Stomach (tissue), 4 donors: ENCODE results near the gene TMEM222.

Source experiments
- EP300 ChIP-seq: sonication (generic); formaldehyde crosslinking; IDR thresholded peaks from one replicate; pipeline ENCODE4 v1.6.1; 2017; ENCODE audit warnings: antibody characterized with exemption
- POLR2A ChIP-seq, 4 donors: fragments of 450-650 bp; IDR thresholded peaks; one replicate each; pipeline ENCODE4 v1.6.1; 2016; ENCODE audit warnings: antibody characterized with exemption in 4 of 4, control low read depth in 2 of 4, mild to moderate bottlenecking in 1 of 4, moderate library complexity in 1 of 4
- POLR2AphosphoS5 ChIP-seq, 3 donors: sonication (generic); formaldehyde crosslinking; IDR thresholded peaks; one replicate each; pipeline ENCODE4 v1.6.1; 2016; ENCODE audit warnings: antibody characterized with exemption in 3 of 3
- TF ChIP-seq, protein P1 (sequence below), 7 experiments: fragments of 450-650 bp in 4 of 7; fragments of 200-600 bp in 3 of 7; sonication (generic) in 3 of 7; IDR thresholded peaks; one replicate each; pipeline ENCODE4 v1.5.1; 2016 to 2019; ENCODE audit warnings: antibody characterized with exemption in 7 of 7, control low read depth in 2 of 7, mild to moderate bottlenecking in 1 of 7

DNA sequence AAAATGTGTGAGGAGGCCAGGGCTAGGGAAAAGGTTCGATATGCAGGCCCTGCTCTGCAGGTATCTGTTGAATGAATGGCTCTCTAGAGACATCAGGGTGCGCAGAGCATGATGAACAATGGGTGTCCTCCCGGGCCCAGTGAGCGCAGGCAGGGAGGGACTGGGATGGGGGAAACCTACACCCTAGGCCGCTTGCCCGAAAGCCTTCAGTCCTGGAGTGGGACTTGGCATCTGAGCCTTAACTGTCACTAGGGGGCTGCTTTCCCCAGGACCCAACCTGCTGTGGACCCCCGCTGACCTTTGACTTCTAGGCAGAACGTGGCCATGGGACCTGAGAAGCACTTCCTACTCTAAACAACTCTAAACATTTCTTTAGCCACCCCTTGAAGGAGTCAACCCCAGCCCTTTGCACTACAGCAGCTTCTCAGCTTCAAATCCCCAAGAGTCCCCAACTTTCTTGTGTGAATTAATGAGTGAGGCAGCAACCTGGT lies 45.2 kb downstream of the TMEM222 start:
- TF ChIP-seq POLR2A (IDR thresholded peaks at IDR 0.05), result no peak
- TF ChIP-seq, protein P1, sequence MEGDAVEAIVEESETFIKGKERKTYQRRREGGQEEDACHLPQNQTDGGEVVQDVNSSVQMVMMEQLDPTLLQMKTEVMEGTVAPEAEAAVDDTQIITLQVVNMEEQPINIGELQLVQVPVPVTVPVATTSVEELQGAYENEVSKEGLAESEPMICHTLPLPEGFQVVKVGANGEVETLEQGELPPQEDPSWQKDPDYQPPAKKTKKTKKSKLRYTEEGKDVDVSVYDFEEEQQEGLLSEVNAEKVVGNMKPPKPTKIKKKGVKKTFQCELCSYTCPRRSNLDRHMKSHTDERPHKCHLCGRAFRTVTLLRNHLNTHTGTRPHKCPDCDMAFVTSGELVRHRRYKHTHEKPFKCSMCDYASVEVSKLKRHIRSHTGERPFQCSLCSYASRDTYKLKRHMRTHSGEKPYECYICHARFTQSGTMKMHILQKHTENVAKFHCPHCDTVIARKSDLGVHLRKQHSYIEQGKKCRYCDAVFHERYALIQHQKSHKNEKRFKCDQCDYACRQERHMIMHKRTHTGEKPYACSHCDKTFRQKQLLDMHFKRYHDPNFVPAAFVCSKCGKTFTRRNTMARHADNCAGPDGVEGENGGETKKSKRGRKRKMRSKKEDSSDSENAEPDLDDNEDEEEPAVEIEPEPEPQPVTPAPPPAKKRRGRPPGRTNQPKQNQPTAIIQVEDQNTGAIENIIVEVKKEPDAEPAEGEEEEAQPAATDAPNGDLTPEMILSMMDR (IDR thresholded peaks at IDR 0.05), result no peak
- TF ChIP-seq POLR2AphosphoS5 (IDR thresholded peaks at IDR 0.05), result no peak
- TF ChIP-seq EP300, result no peak
